GM21515 (cell line): ENCODE data around the gene ALG6.

Experiments used
- ATAC-seq: cut with Tn5 transposase; IDR thresholded peaks from one replicate; pipeline ENCODE4 v1.9.1; 2021; ENCODE audit not compliant: unreplicated experiment

Gene ALG6

GRCh38 chr1:63367215-63368103, at the start of gene ALG6:
Gene ALG6 (plus strand): TSS chr1:63367627. CDS start chr1:63370978, 3,351 bp downstream.
- ATAC-seq, result peak; percentile 96

GRCh38 chr1:63317817-63318152, 49.6 kb upstream of the ALG6 start:
- ATAC-seq, result no peak

GRCh38 chr1:63318201-63318979, 49.0 kb upstream of the ALG6 start:
- no peak for ATAC-seq

GRCh38 chr1:63319046-63320021, 48.1 kb upstream of the ALG6 start:
- ATAC-seq, result no peak

GRCh38 chr1:63320022-63320721, 47.3 kb upstream of the ALG6 start:
- no peak for ATAC-seq

GRCh38 chr1:63321066-63321784, 46.2 kb upstream of the ALG6 start:
- no peak for ATAC-seq

- ATAC-seq, result no peak
These were observed 45.7 kb upstream of the ALG6 start for GRCh38 chr1:63321785-63322113.

GRCh38 chr1:63322114-63322943, 45.1 kb upstream of the ALG6 start, which contains the start of gene FOXD3:
Gene FOXD3 (plus strand): TSS chr1:63322567. CDS start chr1:63323059, 492 bp downstream.
- ATAC-seq, result peak; percentile 61

- ATAC-seq, result no peak
These were observed 44.2 kb upstream of the ALG6 start for GRCh38 chr1:63322944-63323864.

- no peak for ATAC-seq
These were observed 43.3 kb upstream of the ALG6 start for GRCh38 chr1:63323865-63324778.

- ATAC-seq, result no peak
These were observed 42.7 kb upstream of the ALG6 start for GRCh38 chr1:63324779-63325119.

- no peak for ATAC-seq
These were observed 42.0 kb upstream of the ALG6 start for GRCh38 chr1:63325279-63325985.

- no peak for ATAC-seq
These were observed 41.3 kb upstream of the ALG6 start for GRCh38 chr1:63326106-63326472.

GRCh38 chr1:63326473-63327380, 40.7 kb upstream of the ALG6 start:
- ATAC-seq, result no peak

- peak; percentile 63 for ATAC-seq
These were observed 39.9 kb upstream of the ALG6 start for GRCh38 chr1:63327417-63328054.
